NOMO-1 treated with dmso at 0.1 percent for 144 hours (cell line): ENCODE results near the gene ARMC7.
A peak's percentile ranks its signal among the peaks of the same experiment; 100 is the strongest.

Experiments
- DNase-seq: peaks from one replicate; lab custom pipeline; 2025; ENCODE audit not compliant: unreplicated experiment; lab: John Stamatoyannopoulos, UW

ARMC7 gene

DNA sequence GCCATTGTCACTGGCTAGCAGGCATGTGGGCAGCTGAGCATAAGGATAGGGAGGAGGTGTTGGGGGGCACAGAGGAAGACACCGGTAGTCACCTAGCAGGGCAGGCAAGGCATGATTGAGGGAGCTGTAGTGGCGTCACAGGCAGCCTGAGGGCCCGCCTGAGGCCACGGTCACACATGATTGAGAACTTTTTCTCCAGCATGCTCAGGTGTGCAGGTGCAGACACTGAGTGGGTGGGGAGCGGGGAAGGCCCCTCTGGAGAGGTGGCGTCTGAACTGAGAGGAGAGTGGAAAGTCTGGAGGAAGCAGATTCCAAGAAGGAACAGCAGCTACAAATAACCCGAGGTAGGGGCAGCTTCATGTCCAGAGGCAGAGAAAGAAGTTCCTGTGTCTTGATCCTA, 10.9 kb upstream of the ARMC7 start:
- no peak for DNase-seq

DNA sequence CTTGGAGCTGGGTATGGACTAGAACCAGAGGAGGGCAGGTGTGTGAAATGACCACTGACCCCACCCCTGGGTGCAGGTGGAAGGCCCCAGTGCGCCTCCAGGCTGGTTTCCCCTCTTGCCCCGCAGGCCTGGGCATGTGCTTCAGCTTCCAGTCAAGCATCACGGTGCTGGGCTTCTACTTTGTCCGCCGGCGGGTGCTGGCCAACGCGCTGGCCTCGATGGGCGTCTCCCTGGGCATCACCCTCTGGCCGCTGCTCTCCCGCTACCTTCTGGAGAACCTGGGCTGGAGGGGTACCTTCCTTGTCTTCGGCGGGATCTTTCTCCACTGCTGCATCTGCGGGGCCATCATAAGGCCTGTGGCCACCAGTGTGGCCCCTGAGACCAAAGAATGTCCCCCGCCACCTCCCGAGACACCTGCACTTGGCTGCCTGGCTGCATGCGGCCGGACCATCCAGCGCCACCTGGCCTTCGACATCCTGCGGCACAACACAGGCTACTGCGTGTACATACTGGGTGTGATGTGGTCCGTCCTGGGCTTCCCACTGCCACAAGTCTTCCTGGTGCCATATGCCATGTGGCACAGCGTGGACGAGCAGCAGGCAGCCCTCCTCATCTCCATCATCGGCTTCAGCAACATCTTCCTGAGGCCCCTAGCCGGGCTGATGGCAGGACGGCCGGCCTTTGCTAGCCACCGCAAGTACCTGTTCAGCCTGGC, 9.7 kb upstream of the ARMC7 start:
- no peak for DNase-seq

DNA sequence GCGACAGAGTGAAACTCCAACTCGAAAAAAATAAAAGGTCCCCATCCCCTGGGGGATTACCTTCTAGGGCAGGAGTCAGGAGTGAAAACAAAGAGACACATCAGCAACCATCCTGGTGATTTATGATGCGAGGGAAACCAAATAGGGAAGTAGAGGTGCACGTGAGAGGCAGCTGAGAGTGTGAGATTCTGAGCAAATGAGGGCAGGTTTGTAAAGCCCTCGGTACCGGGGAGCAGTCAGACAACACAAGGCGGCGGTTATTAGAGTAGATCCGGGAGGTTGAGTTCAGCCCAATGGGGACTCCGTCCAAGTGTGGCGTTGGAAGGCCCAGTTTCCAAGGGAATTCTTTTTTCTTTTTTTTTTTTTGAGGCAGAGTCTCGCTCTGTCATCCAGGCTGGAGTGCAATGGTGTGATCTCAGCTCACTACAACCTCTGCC, 7.4 kb upstream of the ARMC7 start:
- DNase-seq: peak; percentile 26

DNA sequence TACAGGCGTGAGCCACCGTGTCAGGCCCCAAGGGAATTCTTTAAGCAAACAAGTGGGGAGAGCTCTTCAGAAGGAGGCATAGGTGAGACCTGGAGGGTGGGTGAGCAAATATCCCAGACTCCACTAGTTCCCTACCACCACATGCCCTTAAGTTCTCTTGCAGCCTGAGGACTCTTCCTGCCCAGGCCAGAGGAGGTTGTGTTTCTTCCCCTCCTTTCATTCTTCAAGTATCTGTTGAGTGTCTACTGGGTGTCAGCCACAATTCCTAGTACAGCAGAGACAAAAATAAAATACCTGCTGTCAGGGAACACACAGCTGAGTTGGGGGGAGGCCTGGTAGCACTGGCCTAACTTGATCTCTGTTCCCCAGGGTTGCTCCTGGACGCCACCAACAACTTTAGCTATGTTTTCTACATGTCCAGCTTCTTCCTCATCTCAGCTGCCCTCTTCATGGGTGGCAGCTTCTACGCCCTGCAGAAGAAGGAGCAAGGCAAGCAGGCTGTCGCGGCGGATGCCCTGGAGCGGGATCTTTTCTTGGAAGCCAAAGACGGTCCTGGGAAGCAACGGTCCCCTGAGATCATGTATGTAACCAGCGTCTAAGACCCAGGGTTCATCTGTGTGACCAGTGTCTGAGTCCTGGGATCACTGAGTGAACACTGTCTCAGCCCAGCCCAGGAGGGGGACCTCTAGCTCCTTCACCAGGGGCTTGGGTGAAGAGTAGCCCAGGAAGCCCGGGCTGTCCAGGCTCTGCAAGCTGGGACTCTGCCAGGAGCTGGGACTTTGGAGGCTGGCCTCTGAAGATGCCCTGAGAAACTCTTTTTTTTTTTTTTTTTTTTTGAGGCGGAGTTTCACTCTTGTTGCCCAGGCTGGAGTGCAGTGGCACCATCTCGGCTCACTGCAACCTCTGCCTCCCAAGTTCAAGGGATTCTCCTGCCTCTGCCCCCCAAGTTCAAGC, 5.9 kb upstream of the ARMC7 start:
- no peak for DNase-seq

DNA sequence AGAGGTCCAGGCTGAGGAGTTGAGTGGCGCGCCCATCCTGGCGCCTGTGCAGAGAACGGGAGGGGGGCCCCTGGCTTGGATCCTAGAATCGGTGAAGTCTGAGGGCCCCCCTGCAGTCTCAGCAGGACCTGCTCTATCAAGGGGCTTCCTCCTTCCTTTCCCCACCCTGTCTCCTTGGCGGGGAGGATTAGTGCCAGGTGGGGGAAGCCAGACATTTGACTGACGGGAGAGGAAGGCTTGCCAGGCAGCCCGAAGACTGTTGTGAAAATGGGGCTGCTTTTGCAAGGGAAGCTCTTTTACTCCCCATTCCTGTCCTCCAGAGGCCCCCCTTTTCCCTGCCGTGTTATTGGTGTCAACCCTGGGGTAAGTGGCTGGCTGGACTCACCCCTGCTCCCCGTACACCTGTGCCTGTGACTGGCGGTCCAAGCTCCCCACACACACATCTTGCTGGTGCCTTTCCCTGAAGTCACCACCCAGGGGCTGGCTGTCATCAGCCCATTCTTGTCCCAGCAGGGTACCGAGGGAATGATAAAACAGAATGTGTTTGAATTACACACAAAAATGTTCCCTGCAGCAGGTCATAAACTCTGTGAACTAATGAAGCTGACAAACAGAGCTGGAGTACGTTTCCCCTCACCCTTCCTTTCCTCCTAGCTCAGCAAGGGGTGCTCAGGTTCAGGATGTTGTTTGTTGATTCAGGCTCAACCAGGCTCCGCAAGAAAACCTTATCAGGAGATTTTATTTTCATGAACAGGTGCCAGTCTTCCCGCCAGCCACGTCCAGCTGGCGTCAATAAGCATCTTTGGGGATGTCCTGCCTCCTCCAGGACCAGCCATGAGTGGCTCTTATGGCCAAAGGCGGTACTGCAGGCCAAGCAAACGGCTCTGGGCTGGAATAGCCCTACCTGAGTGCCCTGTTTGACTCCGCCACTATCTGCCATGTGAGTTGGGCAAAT, 4.4 kb upstream of the ARMC7 start:
- DNase-seq: no peak

DNA sequence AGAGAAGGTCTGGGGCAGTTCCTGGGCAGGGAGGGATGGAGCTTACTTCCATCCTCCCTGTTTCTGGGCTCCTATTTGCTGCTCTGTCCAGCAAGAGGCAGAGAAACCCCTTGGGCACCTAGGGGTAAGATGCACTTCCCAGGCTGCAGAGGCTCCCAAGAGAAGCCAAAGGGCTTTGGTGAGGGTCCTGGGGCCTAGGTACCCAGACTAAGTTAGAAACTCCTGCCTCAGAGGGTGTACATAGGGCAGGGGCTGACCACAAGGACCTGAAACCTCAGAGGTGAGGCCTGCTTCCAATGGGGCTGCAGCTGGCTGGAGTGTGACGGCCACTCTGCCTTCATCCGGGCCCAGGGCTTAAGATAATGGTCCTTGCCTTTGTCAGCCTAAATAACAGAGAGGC, 1.6 kb upstream of the ARMC7 start:
- DNase-seq: no peak

DNA sequence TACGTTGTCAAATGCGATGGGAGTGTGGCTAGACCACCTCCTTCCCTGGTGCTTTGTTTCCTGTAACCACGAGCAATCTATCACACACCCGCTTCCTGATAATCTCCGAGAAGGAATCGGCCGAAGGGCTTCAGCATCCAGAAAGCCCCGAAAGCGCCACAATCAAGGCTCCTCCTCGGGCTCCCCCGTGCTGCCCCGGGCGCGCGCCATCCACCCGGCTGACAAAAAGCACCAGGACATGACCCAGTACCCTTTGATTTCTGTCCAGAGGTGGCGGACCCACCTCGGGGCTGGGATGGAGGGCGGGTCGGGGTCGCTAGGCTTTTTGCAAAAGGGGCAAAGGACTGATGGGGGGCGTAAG, 743 bp upstream of the ARMC7 start:
- no peak for DNase-seq

DNA sequence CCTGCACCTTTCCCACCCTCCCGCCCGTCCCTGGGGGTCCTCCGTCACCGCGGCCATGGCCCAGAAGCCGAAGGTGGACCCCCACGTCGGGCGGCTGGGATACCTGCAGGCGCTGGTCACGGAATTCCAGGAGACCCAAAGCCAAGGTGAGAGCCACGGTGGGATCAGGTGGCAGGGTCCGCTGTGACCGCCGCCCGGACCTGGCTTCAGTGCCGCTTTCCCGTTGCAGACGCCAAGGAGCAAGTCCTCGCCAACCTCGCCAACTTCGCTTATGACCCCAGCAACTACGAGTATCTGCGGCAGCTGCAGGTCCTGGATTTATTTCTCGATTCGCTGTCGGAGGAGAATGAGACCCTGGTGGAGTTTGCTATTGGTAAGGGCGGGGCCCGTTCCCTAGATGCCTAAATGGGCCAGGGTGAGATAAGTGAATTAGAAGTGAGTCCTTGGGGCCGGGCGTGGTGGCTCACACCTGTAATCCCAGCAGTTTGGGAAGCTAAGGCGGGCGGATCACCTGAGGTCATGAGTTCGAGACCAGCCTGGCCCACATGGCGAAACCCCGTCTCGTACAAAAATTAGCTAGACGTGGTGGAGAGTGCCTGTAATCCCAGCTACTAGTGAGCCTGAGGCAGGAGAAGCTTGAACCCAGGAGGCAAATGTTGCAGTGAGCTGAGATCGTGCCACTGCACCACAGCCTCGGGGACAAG, 617 bp downstream of the ARMC7 start:
- no peak for DNase-seq

DNA sequence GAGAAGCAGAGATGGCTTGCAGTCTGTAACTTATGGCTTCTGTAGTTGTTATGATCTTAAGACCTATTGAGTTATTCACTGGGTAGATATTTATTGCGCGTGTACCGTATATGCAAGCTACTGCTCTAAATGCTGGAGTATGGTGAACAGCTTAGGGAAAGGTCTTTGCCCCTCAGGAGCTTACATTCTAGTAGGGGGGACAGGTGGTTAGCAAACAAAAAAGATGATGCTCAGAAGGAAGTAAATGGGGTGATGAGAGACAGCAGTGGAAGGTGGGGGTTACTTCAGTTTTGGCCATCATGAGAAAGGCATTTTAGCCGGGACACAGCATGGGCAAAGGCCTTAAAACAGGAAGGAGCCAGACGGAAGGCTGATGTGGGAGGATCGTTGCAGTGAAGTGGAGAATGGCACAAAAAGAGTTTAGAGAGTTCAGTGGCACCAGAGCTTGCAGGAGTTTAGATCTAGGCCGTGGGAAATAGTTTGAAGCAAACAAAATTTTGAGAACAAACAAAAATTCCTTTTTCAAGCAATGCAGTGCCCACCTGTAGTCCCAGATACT, 2.1 kb downstream of the ARMC7 start:
- no peak for DNase-seq

DNA sequence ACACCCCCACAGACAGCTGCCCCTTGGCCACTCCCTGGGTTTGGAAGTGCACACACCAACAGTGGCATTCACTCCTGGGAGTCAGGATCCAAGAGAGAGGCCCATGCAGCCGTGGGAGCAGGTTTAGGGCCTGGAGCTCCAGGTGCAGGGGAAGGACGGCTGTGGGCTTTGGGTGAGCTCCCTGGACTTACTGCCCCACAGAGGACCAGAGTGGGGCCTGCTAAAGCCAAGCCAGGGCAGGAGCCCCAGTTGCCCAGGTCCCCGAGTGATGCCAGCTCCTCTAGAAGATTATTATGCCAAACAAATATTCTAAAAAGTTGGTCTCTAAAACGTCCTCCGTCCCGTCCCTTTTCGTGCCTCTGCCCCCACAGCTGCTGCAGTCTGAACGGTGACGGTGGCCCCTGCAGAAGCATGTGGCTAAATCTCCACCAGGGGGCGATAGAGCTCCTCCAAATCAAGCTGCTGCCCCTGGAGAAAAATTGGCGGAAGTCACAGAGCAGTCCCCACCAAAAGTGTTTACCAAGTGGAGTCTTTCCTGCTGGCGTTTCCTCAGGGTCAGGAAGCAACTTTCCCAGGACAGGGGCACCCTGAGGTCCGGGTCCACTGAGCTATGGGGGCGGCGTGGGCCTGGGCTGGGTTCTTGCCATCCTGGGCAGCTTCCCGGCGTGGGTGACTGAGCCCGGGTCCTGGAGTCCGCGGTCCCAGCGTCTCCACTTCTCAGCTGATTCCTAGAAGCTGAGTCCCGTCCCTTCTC, 4.2 kb downstream of the ARMC7 start:
- DNase-seq: peak; percentile 76

DNA sequence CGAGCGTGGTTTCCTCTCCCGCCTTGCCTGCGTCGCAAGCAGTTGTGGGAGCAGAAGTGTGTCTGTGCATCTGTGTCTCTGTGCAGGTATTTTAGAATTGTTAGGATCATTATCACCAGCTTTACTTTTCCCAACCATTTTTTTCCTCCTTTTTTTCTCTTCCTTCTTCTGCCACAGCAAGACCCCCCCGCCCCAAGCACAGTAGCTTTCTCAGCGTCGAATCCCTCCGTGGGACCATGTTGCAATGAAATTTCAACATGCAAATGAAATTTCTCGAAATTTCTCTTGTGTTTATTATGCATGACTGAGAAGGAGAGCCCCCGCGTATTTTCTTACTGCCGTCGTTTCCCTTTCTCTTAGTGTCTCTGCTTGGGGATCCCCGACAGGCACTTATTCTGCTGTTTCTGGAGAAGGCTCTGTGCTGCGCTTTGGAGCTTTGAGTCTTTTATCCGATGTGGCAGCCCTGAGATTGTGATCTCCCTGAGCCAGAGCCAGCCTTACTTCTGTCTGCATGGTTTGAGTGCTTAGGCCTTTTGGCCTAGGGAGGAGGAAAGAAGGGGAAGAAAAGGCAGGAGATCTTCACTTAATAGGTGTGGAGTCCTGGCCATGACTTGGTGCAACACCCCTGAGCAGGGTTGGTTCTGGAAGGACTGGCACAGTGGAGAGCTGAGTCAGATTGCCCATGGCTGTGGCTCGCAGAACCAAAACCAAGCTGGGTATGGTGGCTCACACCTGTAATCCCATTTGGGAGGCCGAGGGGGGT, 5.0 kb downstream of the ARMC7 start:
- no peak for DNase-seq

DNA sequence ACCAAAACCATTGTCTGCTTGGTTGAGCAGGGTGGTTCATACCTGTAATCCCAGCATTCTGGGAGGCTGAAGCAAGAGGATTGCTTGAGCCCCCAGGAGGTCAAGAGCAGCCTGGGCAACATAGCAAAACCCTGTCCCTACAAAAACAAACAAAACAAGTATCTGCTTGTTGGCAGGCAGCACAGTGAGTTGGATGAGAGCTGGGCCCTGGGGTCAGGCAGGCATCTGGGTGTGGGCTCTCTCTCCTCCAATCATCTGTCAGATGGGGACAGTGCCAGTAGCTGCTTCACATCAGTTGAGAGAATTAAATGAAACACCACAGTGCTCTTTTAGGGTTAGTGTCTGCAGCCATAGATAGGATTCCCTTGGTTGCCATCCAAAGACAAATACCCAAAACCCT, 5.8 kb downstream of the ARMC7 start:
- DNase-seq: no peak

DNA sequence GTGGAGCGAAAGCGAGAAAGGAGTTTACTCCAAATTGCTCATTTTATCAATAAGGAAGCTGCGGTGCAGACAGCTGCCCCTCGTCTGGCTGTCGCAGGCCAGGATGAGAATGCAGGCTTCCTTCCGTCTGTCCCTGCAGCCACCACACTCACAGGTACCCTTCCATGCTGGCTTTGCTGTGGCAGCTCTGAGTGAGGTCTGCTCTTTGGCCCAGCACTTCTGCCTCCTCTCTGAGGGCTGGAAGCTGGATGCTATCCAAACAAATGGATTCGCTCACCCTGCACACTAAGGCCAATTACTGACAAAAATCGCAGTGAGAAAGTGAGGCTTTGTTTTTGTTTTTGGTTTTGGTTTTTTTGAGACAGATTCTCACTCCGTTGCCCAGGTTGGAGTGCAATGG, 7.0 kb downstream of the ARMC7 start:
- no peak for DNase-seq

DNA sequence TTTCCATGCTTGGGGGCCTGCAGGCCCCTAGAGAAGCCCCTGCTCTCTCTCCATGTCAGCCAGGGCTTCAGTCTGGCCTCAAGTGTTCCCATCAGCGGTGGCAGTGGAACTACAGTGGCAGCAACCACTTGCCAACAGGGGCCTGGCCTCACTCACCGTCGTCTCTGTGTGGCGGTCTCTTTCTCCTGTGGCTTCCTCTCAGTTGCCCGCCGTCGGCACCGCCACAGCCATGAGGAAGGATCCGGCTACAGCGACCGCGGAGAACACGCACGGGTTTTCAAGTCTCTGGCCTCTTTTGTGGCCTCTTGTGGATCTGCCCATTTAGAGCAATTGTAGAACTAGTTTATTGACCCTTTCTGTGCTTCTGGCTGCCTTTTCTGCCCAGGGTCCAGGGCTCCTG, 8.5 kb downstream of the ARMC7 start:
- no peak for DNase-seq

DNA sequence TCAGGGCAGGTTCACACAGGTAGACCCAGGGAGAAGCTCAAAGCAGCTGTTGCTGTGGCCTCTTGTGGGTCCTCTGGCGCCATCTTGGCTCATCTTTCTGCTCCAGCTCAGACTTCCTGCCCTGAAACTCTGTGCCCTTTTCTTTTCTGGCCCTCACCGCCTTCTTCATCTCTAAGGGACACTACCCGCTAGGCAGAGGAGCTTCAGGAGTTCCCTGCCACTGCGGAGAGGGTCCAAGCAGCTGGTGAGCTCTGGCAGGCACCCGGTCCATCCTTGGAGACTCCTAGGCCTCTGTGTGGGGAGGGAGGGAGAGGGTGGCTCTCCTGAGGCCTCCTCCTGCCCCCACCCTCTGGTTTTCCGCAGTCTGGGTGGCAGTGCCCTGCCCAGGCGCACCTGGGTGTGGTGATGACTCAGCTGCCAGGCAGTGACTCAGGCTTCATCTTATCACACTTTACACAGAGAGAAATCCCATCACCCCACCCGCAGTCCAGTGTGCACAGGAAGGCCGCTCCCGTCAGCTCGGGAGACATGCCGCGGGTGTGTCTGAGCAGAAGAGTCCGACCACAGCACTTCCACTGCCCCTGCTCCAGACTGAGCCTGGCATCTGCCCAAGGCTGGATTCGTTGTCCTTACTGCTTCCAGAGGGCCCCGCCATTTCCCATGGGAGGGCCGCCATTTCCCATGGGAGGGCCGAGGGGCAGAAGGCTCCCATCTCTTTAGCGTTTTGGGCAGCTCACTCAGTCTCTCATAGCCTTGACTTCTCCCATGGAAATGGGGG, 14.5 kb downstream of the ARMC7 start:
- no peak for DNase-seq

DNA sequence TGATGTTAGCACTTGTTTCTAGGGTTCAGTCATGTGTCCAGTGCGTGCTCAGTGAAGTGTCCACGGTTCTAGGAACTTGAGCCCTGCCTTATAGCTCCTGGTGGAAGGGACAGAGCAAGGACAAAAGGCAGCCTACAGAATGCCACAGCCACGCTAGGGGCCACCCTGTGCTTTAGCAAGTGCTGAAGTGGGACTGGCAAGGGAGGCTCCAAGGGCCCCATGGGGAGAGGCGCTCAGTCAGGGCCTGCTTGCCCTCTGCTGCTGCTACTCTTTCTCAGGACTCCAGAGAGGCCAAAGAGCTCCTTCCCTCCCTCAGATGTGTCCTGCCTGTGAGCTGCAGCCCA, 15.0 kb downstream of the ARMC7 start:
- no peak for DNase-seq

DNA sequence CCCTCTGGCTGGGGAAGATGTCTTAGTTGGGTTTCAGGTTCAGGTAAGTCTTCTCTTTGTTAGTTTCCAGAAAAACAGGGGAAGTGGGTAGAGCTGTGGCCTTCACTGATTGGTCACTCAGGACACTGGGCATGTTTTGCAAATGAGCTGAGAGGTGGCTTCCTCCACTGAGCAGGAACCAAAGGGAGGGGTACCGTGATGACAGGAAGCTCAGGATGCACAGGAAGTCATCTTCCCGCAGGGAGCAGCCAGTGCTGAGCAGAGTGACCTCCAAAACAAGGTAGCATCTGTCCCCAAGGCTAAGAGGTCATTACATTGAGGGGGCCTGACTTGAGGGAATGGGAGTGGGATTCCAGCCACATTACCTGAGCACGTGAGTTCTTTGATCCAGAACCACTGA, 16.2 kb downstream of the ARMC7 start:
- no peak for DNase-seq

DNA sequence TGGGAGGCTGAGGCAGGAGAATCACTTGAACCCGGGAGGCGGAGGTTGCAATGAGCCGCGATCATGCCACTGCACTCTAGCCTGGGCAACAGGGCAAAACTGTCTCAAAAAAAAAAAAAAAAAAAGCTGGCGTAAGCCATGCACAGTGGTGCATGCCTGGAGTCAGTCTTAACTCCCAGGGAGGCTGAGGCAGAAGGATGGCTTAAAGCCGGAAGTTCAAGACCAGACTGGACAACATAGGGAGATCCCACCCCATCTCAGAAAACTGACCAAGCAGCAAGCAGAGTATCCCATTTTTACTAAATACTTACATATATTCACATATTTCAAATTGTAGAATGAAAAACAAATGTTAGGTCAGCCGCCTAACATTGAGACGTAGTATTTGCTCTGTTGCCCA, 17.2 kb downstream of the ARMC7 start:
- no peak for DNase-seq
